GM18519 (cell line): ENCODE data around the gene LZTR1.
"Not testable (repeated sequence)": the region's sequence is repeated elsewhere in the genome, so short reads cannot be mapped to it uniquely, and the experiment has no call there.

Experiments used
- ATAC-seq: cut with Tn5 transposase; IDR thresholded peaks from one replicate; pipeline ENCODE4 v1.9.1; 2021; ENCODE audit warnings: mild to moderate bottlenecking, moderate library complexity; ENCODE audit not compliant: unreplicated experiment, low FRiP score

The LZTR1 gene

DNA sequence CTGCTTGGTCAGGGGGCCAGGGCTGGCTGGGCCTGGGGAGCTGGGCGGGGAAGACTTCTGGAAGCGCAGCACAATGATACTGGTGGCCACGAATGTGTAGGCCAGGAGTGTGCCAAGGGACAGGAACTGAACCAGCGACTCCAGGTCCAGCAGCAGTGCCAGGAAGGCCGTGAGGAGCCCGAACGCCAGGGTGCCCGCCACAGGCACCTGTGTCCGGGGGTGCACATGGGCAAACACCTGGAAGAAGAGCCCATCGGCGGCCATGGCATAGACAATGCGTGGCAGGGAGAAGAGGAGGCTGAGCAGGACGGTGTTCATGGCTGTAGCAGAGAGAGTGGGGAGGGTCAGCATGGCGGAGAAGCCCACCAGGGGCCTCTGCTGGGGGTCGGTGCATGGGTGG lies 47.9 kb downstream of the LZTR1 start:
- no peak for ATAC-seq

DNA sequence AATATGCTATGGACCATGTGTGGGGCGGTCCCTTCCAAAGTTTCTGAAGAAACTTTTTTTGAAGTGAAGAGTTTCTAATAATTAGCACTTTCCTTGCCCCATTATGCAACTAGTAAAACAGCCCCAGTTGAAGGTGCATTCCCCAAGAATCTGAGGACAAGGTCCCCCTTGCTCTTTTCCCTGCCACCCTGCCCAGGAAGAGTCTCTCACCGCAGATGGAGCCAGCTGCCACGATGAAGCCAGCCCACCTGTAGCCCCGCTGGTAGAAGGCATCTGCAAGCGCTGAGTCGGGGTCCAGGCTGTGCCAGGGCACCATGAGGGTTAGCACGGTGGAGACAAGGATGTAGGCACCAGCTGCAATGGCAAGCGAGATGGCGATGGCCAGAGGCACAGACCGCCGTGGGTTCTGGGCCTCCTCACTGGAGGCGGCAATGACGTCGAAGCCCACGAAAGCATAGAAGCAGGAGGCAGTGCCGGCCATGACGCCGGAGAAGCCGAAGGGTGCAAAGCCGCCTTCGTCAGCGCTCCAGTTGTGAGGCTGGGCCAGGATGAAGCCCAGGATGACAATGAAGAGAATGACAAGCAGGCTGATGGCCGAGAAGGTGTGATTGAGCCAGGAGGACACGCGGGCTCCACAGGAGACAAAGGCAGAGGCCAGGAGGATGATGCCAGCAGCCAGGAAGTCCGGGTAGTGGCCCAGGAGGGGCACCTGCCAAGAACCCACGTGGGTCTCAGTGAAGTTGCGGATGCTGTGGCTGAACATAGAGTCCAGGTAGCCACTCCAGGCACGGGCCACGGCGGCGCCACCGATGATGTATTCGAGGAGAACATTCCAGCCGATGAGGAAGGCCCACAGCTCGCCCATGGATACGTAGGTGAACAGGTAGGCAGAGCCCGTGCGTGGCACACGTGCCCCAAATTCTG lies 48.8 kb downstream of the LZTR1 start:
- no peak for ATAC-seq

DNA sequence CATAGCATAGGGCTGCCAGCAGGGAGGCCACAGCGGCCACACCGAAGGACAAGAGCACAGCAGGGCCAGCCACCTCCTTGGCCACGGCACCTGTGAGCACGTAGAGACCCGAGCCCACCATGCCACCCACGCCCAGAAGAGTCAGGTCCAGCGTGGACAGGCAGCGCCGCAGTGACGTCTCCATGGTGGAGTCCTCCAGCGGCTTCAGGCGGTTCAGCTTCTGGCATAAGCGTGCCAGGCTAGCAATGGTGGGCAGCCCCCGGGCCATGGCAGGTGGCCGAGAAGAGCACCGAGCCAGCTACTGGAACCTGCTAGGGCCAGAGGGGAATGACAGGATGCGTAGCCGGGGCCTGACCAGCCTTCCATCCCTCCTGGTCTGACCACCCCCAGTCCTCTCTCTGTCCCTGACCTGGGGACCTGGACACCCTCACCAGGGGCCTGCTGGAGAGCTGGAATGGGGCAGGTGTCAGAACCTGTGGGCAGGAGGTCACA lies 49.5 kb downstream of the LZTR1 start:
- no peak for ATAC-seq

DNA sequence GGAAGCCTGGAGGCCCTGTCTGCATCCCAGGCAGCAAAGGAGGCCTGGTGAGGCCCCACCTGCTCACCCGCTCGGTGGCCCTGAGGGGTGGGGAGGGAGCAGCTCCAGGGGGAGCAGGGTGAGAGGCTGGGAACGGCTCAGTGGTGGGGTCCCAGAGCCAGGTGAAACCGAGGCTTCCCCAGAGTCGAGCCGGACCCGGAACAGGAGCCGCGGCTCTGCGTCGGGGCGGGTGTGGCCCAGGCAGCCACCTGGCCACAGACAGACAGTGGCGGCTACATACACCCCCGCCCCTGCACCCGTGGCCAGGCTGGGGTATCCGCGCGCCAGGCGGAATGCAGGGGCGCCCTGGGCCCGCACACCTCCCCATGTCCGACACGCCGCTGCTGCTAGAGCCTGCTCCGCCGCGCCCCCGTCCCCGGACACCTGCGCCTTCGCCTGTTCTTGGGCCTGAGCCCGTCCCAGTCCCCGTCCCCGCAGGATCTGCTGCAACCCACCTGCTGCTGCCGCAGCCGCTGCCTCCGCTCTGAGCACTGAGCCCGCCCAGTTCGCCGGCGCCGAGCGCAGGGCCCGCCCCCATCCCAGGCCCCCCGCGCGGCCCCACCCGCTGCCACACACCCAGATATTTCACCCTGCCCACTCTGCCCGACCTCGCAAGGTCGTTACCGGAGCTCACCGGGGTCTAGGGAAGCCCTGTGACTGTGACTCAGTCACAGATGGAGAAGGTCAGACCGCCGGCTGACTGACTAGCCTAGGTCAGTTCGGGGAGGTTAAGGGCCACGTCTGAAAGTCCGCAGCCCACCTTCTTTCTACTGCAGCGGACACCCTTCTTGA lies 50.2 kb downstream of the LZTR1 start, which contains the start of gene SLC7A4:
SLC7A4 (minus strand) TSS at position 525 of the 831 bp plus-strand sequence. CDS start 749 bp downstream, outside the sequence.
- ATAC-seq: no peak

DNA sequence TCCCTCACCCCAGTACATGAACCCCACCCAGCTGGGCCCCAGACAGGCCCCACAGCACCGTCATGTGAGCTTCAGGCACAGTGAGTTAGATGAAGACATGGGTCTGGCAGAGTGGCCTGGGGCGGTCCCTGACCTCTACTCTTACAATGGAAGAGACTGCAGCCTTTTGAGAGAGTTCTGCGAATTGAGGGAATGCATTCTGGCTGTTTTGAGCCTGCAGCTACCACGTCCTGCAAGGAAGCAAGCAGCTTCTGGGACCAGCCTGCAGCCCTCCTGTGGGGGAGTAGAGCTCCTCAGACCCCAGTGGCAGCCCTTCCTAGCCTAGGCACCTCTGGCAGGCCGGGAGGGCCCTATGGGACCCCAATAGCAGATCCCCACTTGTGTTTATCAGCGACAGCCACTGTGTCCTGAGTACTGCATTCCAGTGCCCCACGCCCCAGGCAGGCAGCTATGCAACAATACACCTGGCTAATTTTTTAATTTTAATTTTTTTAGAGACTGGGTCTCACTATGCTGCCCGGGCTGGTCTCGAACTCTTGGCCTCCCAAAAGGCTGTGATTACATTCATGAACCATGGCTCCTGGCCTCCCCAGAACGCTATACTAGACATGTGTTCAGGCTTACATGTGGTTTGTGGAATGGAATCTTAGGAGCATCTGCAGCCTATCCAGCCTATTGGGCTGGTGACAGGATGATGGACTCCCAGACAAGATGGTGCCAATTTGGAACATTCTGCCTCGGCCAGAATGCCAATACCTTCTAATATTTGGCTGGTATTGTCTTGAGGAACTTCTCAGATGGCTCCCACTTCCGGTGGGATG lies 51.0 kb downstream of the LZTR1 start:
- no peak for ATAC-seq

DNA sequence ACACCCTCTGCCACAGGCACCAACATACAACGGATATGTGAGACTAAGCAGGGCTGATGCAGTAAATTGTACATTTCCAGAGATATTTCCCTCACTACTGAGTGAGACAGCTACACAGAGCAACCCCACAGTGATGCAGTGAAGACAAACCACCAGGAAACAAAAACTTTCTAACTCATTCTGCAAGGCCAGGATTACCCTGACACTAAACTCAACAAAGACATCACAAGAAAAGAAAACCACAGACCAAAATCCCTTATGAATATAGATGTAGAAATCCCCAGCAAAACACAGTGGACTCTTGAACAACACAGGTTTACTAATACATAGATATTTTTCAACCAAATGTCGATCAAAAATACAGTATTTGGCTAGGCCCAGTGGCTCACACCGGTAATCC lies 51.8 kb downstream of the LZTR1 start:
- ATAC-seq: no peak

DNA sequence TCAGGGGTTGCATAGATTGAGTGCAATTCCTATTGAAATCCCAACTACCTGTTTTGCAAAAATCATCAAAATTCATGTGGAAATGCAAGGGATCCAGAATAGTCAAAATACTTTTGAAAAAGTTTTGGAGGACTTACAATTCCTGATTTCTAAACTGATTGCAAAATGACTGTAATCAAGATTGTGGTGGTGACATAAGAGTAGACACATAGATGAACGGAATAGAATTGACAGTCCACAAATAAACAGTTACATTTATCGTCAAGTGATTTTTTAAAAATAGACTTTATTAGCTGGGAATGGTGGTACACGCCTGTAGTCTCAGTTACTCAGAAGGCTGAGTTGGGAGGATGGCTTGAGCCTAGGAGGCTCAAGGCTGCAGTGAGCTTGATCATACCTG lies 52.9 kb downstream of the LZTR1 start:
- no peak for ATAC-seq

DNA sequence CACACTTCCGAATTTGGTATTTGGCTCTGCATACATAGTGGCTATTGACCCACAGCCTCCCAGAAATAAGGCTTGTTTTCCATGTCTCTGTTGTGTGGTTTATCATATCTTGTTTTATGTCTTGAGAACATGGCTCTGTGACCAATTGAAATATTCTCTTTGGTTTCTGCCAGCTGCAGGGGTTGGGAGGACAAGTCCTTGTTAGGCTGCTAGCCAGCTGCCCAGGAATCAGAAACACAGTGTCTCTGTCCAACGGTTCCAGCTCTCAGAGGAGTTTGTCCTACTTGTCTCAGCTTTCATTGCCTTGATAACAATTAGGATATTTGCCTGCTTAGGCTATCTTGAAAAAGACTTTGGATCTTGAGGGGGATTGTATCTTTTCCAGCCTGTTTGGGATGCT lies 56.3 kb downstream of the LZTR1 start:
- no peak for ATAC-seq

DNA sequence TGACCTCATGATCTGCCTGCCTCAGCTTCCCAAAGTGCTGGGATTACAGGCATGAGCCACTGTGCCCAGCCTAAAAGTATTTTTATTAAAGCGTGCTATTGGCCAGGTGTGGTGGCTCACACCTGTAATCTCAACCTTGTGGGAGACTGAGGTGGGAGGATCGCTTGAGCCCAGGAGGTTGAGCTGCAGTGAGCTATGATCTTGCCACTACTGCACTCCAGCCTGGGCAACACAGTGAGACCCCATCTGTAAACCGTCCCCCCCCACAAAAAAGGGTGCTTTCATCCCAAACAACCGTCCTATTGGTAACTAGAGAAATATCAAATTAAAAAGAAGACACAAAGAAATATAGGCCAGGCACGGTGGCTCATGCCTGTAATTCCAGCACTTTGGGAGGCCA lies 57.1 kb downstream of the LZTR1 start:
- not testable (repeated sequence) for ATAC-seq

DNA sequence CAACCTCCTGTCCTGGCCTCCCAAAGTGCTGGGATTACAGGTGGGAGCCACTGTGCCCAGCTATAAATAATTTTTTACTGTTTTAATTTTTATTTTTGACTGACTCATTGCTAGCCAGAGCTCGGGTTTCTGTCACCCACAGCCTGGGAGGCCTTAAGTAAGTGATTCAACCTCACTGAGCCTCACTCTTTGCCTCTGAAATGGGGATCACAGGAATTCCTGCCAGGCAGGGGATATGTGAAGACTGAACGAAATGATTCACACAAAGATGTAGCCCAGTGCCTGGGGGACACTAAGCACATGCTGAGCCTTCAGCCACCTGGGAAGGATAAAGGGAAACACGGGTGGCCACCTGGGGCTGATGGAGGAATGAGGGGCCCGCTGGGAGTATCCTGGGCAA lies 59.8 kb downstream of the LZTR1 start:
- ATAC-seq: no peak

DNA sequence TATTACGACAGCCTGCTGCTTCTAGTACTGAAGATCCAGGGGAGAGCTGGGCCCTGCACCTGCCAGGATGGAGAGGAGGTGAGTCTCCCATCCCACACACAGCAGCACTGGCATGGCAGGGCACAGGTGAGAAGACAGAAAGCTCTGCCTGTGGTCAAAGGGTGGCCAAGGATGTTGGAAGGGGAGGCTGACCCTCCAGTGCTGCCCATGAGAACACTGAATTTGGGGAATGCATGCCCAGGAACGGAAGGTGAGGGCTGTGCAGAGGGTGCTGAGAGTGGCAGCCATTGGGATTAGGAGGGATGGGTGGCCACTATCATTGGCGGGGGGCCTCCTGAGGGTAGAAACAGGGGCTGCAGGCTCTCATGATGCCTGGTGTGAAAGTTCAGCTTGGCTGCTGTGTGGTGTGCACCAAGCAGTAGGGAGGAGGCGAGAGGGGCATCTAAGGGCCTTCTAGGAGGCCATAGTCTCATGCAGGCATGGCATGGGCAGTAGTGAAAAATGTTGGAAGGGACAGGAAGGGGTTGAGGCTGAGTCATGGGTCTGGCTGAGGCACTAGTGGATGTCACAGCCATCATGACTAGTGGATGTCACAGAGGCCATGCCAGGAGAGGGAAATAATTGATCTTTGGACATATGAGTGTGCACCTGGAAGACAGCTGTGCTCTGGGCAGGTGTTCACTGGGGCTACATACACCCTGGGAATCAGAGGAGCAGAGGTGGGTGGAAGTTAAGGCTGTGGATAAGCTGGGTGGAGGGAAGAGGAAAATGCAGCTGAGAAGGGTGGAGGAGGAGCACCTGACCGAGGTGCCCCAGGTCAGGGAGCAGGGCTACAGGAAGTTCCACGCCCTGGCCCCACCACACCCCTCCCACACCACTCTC lies 61.1 kb downstream of the LZTR1 start:
- no peak for ATAC-seq

DNA sequence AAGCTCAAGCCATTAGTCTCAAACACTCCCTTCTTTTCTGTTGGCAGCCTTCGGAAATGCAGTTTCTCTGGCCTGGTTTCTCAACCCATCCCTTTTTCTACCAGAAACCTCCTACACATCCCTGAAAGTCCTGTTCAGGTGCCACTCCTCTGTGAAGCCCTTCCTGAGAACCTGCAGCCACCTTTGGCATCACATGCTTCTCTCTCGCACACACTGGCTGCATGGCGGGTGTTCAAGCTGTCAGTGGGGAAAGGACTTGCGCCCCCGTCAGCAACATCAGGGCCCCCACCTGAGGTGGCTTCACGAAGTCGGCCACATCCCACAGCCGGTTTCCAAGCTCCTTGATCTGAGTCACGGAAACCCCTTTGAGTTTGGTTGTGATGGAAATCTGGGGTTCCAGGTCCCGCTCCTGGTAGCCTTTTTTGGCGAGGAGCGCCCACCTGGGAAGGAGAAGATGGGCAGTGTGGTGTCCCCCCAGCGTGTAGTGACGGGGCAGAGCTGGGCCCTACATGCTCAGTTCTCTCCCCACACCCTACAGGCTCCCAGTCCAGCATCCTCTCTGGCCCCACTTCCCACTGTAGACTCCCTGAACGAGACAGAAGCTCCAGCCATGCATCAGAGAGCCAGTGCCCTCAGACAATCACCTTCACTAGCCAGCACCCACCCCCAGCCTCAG lies 61.9 kb downstream of the LZTR1 start:
- no peak for ATAC-seq

DNA sequence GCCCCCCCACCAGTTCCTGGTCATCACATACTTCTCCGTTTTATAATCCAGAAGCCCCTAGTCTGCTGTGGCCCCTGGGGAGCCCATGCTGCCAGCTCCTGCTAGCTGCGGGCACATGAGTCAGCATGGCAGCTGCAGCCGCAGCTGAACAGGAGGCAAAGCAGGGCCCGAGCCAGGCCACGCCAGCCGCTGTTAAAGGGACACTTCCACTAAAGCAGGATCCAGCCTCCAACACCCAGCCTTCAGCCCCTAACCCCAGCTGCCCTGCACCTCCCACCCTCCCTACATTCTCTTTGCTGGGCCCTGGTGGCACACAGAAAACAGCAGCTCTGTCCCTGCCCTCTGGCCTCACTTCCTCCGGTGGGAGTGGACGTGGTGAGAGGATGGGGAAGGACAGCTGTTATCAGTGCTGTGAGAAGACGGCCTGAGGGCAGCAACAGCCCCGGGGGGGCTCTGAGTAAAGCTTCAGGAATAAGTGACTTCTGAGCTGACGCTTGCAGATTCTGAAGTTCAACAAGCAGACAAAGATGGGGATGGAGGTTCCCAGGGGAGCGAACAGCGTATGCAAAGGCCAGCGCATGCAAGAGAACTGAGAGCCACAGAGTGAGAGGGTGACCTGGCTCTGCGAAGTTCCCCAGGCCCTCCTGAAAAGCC lies 63.0 kb downstream of the LZTR1 start:
- no peak for ATAC-seq

DNA sequence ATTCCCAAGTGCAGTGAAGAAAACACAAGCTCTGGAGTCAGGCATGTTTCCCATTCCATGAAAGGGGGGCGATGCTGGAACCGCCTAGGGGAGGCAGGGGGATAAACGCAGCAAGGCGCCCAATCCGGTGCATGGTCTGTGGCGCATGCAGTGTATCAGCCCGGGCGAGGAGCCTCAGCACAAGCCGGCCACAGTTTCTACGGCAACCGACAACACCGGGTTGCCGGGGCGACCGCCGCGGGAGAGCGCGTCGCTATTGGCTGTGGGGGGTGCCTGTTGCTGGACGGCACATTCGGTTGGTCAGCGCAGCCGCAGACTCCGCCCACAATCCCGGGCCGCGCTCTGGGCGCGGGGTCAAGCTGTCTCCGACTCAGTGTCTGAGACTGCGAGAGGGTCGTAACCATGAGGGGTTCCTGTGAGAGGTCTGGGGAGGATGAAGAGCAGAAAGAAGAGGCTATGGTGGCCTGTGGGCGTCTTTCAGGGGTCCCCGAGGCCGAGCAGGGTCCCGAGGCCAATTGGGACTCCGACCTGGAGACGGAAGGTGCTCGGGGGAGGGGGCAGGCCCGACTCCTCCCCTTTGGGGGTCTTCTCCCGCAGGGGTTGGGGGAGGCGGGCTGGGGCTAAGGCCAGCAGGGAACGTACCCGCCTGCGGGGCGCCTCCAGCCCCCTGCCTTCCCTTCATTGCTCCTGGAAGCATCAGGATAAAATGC lies 63.6 kb downstream of the LZTR1 start, which contains the start of gene LRRC74B:
LRRC74B (plus strand) TSS at position 362 of the 710 bp plus-strand sequence; CDS start at position 403, 41 bp downstream.
- ATAC-seq: no peak

DNA sequence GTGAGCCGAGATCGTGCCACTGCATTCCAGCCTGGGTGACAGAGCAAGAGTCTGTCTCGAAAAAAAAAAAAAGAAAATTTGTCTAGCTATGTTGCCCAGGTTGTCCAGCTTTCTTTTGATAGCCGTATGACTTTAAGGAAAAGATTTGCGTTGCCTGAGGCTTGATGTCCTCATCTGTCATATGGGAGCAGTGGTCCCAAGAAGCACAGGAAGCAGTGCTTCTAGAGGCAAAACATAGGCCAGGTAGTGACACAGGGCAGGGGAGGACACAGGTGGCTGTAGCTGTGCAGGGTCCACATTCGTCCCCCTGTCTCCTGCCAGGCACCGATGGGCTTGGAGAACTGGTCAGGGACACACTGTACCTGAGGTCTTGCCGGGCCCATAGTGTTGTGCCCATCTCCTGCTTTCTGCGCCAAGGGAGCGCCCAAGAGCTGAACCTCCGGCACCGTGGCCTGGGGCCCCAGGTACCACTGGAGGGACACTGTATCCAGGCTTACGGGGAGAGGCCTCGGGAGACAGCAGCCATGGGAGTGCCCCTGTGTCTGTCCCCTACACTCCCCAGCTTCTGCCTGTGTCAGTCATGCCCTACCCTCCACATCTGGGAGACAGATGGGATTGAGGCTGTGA lies 65.1 kb downstream of the LZTR1 start:
- ATAC-seq: no peak

DNA sequence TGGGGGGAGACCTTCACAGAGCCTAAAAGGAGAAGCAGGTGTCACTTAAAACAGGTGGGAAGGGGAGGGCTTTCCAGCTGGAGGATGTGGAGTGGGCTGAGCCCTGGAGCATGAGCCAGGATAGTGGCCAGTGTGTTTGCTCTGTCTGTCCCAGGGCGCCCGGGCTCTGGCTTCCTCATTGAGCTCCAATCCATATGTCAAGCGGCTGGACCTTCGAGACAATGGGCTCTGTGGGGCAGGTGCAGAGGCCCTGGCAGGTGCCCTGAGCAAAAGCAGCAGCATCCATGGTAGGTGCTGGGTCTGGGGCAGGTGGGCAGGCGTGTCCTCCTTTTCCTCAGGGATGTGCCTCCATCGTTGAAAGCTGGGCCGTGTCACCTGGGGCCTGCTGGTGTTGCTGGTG lies 65.6 kb downstream of the LZTR1 start:
- ATAC-seq: no peak

DNA sequence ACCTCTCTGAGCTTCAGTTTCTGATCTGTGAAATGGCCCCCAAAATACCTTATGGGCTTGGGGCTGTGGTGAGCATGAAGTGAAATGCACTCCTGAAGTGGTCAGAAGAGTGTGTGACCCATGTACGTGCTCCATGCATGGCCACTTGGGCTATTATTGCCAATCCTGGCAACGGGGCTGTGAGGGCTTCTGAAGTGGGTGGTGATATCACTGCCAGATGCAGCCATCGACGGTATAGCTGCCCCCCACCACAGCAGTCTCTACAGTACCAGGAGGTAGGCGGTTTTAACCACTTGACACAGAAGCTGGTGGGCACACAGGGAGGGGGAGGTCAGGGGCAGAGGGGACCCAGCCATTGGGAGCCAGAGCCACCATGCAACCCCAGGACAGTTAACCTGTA lies 66.4 kb downstream of the LZTR1 start:
- ATAC-seq: not testable (repeated sequence)
